Endothelial cell of umbilical vein (primary cell): ENCODE measurements around the gene ARMH4. TPM values are rescaled to one million over a fixed set of nuclear protein-coding genes. Genes with fewer than 3 reads are reported as not detected.

Experiments used
- BruUV-seq: library from RNA; stranded (reverse); fragments of 400-500 nt; replicated peaks from 2 replicates; lab custom pipeline; 2021; lab: Mats Ljungman, UMichigan
- CTCF ChIA-PET: fragments of 300-600, 350-600 bp; sonication (Branson Sonifier 250); formaldehyde crosslinking; loops from one replicate; lab custom pipeline; 2021; ENCODE audit warnings: antibody characterized with exemption, inconsistent platforms; lab: Charles Lee
- POLR2A ChIA-PET: fragments of 300-600, 350-600 bp; sonication (Branson Sonifier 250); formaldehyde crosslinking; loops from one replicate; lab custom pipeline; 2021; ENCODE audit warnings: antibody characterized with exemption, inconsistent platforms; lab: Charles Lee
- DNase-seq: peaks from one replicate; pipeline ENCODE4 v3.0.0-alpha.2; 2011; ENCODE audit warnings: low read depth, low spot score
- FAIRE-seq: peaks from 2 replicates; lab custom pipeline; 2011; peaks lifted over from hg19 to GRCh38; lab: Jason Lieb, UNC
- H2AFZ ChIP-seq: 2 replicates; pipeline ENCODE4 v1.6.0; 2012; ENCODE audit warnings: low read depth, low read length, control low read depth, inconsistent platforms
- H3K27ac ChIP-seq: 2 replicates; pipeline ENCODE4 v1.5.1; 2011; ENCODE audit warnings: low read depth, mild to moderate bottlenecking, control low read depth, low read length, moderate library complexity; ENCODE audit not compliant: insufficient read depth
- H3K27me3 ChIP-seq, 2 experiments: 2 replicates each; pipeline versions ENCODE4 v1.6.0 to v1.6.1; 2011; ENCODE audit warnings: low read length in 2 of 2, mixed read lengths in 1 of 2; ENCODE audit not compliant: control insufficient read depth in 2 of 2, insufficient read depth in 2 of 2
- H3K36me3 ChIP-seq, 2 experiments: 2 replicates in 1 of 2; 3 replicates in 1 of 2; pipeline ENCODE4 v1.5.1; 2011; ENCODE audit warnings: low read length in 2 of 2, mild to moderate bottlenecking in 1 of 2, moderate library complexity in 1 of 2; ENCODE audit not compliant: control insufficient read depth in 2 of 2, insufficient read depth in 2 of 2; ENCODE audit errors: extremely low read depth in 1 of 2
- H3K4me1 ChIP-seq: 3 replicates; pipeline ENCODE4 v1.5.1; 2011; ENCODE audit warnings: mild to moderate bottlenecking, low read length; ENCODE audit not compliant: control insufficient read depth, insufficient read depth; ENCODE audit errors: extremely low read depth
- H3K4me2 ChIP-seq: 2 replicates; pipeline ENCODE4 v1.6.1; 2011; ENCODE audit warnings: low read length, control low read depth, mixed read lengths; ENCODE audit not compliant: insufficient read depth
- H3K4me3 ChIP-seq, 3 experiments: fragments of 200-600 bp in 1 of 3; sonication (generic), shearing (Covaris generic) in 1 of 3; replicated peaks in 1 of 3; 2 replicates each; pipeline ENCODE4 v1.5.1; 2011 to 2016; ENCODE audit warnings: control low read depth in 3 of 3, low read length in 3 of 3, mild to moderate bottlenecking in 2 of 3, inconsistent platforms in 1 of 3, low read depth in 1 of 3, moderate library complexity in 1 of 3; ENCODE audit not compliant: insufficient read depth in 1 of 3
- H3K79me2 ChIP-seq: 2 replicates; pipeline ENCODE4 v1.6.0; 2012; ENCODE audit warnings: low read length, inconsistent platforms; ENCODE audit not compliant: control insufficient read depth, insufficient read depth
- H3K9ac ChIP-seq: replicated peaks from 2 replicates; pipeline ENCODE3; 2011; ENCODE audit warnings: low read length, control low read depth; ENCODE audit not compliant: insufficient read depth; ENCODE audit errors: extremely low read depth
- H3K9me1 ChIP-seq: replicated peaks from 3 replicates; pipeline ENCODE4 v1.6.0; 2011; ENCODE audit warnings: mild to moderate bottlenecking, low read length; ENCODE audit not compliant: control insufficient read depth, insufficient read depth; ENCODE audit errors: extremely low read depth
- H3K9me3 ChIP-seq: replicated peaks from 2 replicates; pipeline ENCODE4 v1.5.1; 2012; ENCODE audit warnings: low read length, inconsistent platforms; ENCODE audit not compliant: control insufficient read depth, insufficient read depth
- H4K20me1 ChIP-seq: replicated peaks from 2 replicates; pipeline ENCODE3; 2011; ENCODE audit warnings: mild to moderate bottlenecking, low read length; ENCODE audit not compliant: control insufficient read depth, insufficient read depth; ENCODE audit errors: extremely low read depth
- CTCF ChIP-seq, 2 donors: IDR thresholded peaks; 1 replicate in 1 of 2; 2 replicates in 1 of 2; pipeline ENCODE4 v1.5.1; 2011; ENCODE audit warnings: low read length in 2 of 2, mild to moderate bottlenecking in 2 of 2, moderate library complexity in 2 of 2, control low read depth in 1 of 2, inconsistent platforms in 1 of 2, low read depth in 1 of 2; ENCODE audit not compliant: insufficient read depth in 1 of 2; ENCODE audit errors: extremely low read depth in 1 of 2
- EZH2 ChIP-seq: IDR thresholded peaks from 2 replicates; pipeline ENCODE4 v1.6.1; 2012; ENCODE audit warnings: borderline replicate concordance, low read depth, mild to moderate bottlenecking, moderate library complexity, low read length, inconsistent platforms; ENCODE audit not compliant: severe bottlenecking
- FOS ChIP-seq: IDR thresholded peaks from 2 replicates; pipeline ENCODE4 v1.6.1; 2011; ENCODE audit warnings: mild to moderate bottlenecking, low read length, moderate library complexity, borderline replicate concordance; ENCODE audit not compliant: insufficient read depth
- GATA2 ChIP-seq: IDR thresholded peaks from 2 replicates; pipeline ENCODE4 v1.7.0; 2011; ENCODE audit warnings: low read depth, mild to moderate bottlenecking, moderate library complexity, mixed read lengths, low read length; ENCODE audit not compliant: insufficient read length, insufficient read depth
- JUN ChIP-seq: IDR thresholded peaks from 2 replicates; pipeline ENCODE4 v1.6.1; 2011; ENCODE audit warnings: borderline replicate concordance, low read depth; ENCODE audit not compliant: insufficient read length, insufficient read depth
- MAX ChIP-seq: IDR thresholded peaks from 2 replicates; pipeline ENCODE4 v1.6.1; 2011; ENCODE audit not compliant: insufficient read depth, insufficient read length
- MYC ChIP-seq: IDR thresholded peaks from one replicate; pipeline ENCODE4 v1.6.1; 2011; ENCODE audit warnings: mild to moderate bottlenecking, low read depth, low read length
- POLR2AphosphoS5 ChIP-seq: IDR thresholded peaks from 2 replicates; pipeline ENCODE4 v1.6.1; 2012; ENCODE audit warnings: low read depth, mild to moderate bottlenecking, control low read depth, low read length, moderate library complexity; ENCODE audit not compliant: insufficient read depth
- dilution Hi-C: fragments of 300-500 bp; cut with MboI; formaldehyde crosslinking; loops from one replicate; pipeline ENCODE4 v1.15.0; 2019; ENCODE audit warnings: low sequenced_read_pairs; ENCODE audit not compliant: extremely low pct_ligation_motif_present
- intact Hi-C: fragments of 100-400 bp; cut with micrococcal nuclease; formaldehyde crosslinking; loops from one replicate; pipeline ENCODE4 v1.10.0; 2022
- polyA plus RNA-seq, 4 experiments: library from polyadenylated mRNA; depleted of rRNA in 3 of 4; stranded (reverse) in 3 of 4; unstranded in 1 of 4; fragments of >200 nt; gene quantifications; 2 replicates each; pipeline versions ENCODE4 v1.2.1 to v1.2.3, GENCODE V29; 2011 to 2012; ENCODE audit warnings: missing spikeins in 1 of 4
- total RNA-seq: library from RNA; stranded (reverse); gene quantifications from 2 replicates; pipeline ENCODE4 v1.2.3, GENCODE V29; 2021

Gene ARMH4
- total and polyA plus RNA-seq, 2 donors (not counting 3 experiments of a cell fraction or from before 2014, with no cell fraction given), result 1.1 to 3.0 TPM

GRCh38 chr14:58026219-58026618 is 125.8 kb downstream of the ARMH4 start:
- H3K4me1 ChIP-seq, result no peaks in the 10 kb centered on the region
- FAIRE-seq, result no peak
- no peak overlapping the region for H2AFZ ChIP-seq
- TF ChIP-seq MYC (no peak), MAX (no peak), POLR2AphosphoS5 (no peak), JUN (no peak), EZH2 (no peak), GATA2 (no peak), CTCF (IDR thresholded peaks at IDR 0.05; ENCODE audit: extremely low read depth in 1 of 2, insufficient read depth in 1 of 2, low read depth in 1 of 2, low read length in 2 of 2) (no peak), FOS (no peak)
- H4K20me1 ChIP-seq, result no peaks in the 10 kb centered on the region
- dilution Hi-C loops, result no loop called here
- ChIA-PET CTCF (no interaction called here), POLR2A (no interaction called here)
- H3K27me3 ChIP-seq, result no peaks in the 10 kb centered on the region
- no peak for DNase-seq
- H3K27ac ChIP-seq, result no peak overlapping the region
- no peak overlapping the region for H3K4me2 ChIP-seq
- intact Hi-C loops, result no loop called here
- no peaks in the 10 kb centered on the region for H3K9me1 ChIP-seq
- H3K79me2 ChIP-seq, result no peaks in the 10 kb centered on the region
- no TSS peak for BruUV-seq
- H3K9me3 ChIP-seq, result no peaks in the 10 kb centered on the region
- no peak overlapping the region for H3K9ac ChIP-seq
- no peaks in the 10 kb centered on the region for H3K36me3 ChIP-seq
- H3K4me3 ChIP-seq, result no peak overlapping the region
